OCI-LY1 (cell line): ENCODE data around the gene PIGR.

Experiments used
- H2AFZ ChIP-seq: fragments of 200-600 bp; sonication (generic), shearing (Covaris generic); 2 replicates; pipeline ENCODE4 v1.6.0; 2014; ENCODE audit warnings: antibody characterized with exemption, mild to moderate bottlenecking, low read length
- H3F3A ChIP-seq: fragments of 200-600 bp; sonication (generic), shearing (Covaris generic); 2 replicates; pipeline ENCODE4 v1.6.0; 2014; ENCODE audit warnings: mild to moderate bottlenecking, antibody characterized with exemption, low read length, moderate library complexity; ENCODE audit not compliant: insufficient read depth
- H3K27ac ChIP-seq: fragments of 200-600 bp; sonication (generic); 2 replicates; pipeline ENCODE4 v1.5.1; 2014; ENCODE audit warnings: low read length, mixed run types, mild to moderate bottlenecking, low read depth; ENCODE audit not compliant: poor library complexity, severe bottlenecking
- H3K27me3 ChIP-seq: fragments of 200-600 bp; sonication (generic); 2 replicates; pipeline ENCODE4 v1.6.0; 2014; ENCODE audit warnings: antibody characterized with exemption, mild to moderate bottlenecking, low read length, moderate library complexity; ENCODE audit not compliant: insufficient read depth
- H3K36me3 ChIP-seq: fragments of 200-600 bp; sonication (generic); 2 replicates; pipeline ENCODE4 v1.6.1; 2014; ENCODE audit warnings: mild to moderate bottlenecking, antibody characterized with exemption, low read length, moderate library complexity, mixed read lengths; ENCODE audit not compliant: insufficient read depth
- H3K4me1 ChIP-seq: fragments of 200-600 bp; sonication (generic); 2 replicates; pipeline ENCODE4 v1.5.1; 2014; ENCODE audit warnings: mild to moderate bottlenecking, low read length, moderate library complexity; ENCODE audit not compliant: insufficient read depth, severe bottlenecking
- H3K4me2 ChIP-seq: fragments of 200-600 bp; sonication (generic), shearing (Covaris generic); 2 replicates; pipeline ENCODE4 v1.6.1; 2014; ENCODE audit warnings: low read length
- H3K4me3 ChIP-seq: fragments of 200-600 bp; sonication (generic); 2 replicates; pipeline ENCODE4 v1.5.1; 2014; ENCODE audit warnings: low read length, low read depth, mild to moderate bottlenecking, mixed read lengths; ENCODE audit not compliant: poor library complexity, severe bottlenecking
- H3K79me2 ChIP-seq: fragments of 200-600 bp; shearing (Covaris generic); 2 replicates; pipeline ENCODE4 v1.6.1; 2016; ENCODE audit warnings: mixed run types, low read length, mixed read lengths; ENCODE audit not compliant: insufficient read depth
- H3K9ac ChIP-seq: fragments of 200-600 bp; sonication (generic), shearing (Covaris generic); 2 replicates; pipeline ENCODE4 v1.6.1; 2014; ENCODE audit warnings: mild to moderate bottlenecking, low read length, mixed read lengths
- H3K9me2 ChIP-seq: fragments of 200-600 bp; sonication (generic), shearing (Covaris generic); 2 replicates; pipeline ENCODE4 v1.6.1; 2014; ENCODE audit warnings: low read depth, mild to moderate bottlenecking, low read length, mixed read lengths
- H3K9me3 ChIP-seq: fragments of 200-600 bp; shearing (Covaris generic); 2 replicates; pipeline ENCODE4 v1.6.1; 2014; ENCODE audit warnings: low read length, mixed read lengths
- H4K20me1 ChIP-seq: fragments of 200-600 bp; sonication (generic), shearing (Covaris generic); 2 replicates; pipeline ENCODE4 v1.6.0; 2016; ENCODE audit warnings: mild to moderate bottlenecking, low read length; ENCODE audit not compliant: insufficient read depth
- CTCF ChIP-seq: fragments of 200-600 bp; sonication (generic), shearing (Covaris generic); IDR thresholded peaks from 2 replicates; pipeline ENCODE4 v1.5.1; 2017; ENCODE audit warnings: mild to moderate bottlenecking, antibody characterized with exemption, low read length, moderate library complexity, mixed read lengths
- EZH2 ChIP-seq: fragments of 200-600 bp; sonication (generic), shearing (Covaris generic); IDR thresholded peaks from 2 replicates; pipeline ENCODE4 v1.8.0; 2017; ENCODE audit warnings: borderline replicate concordance, mixed run types, mild to moderate bottlenecking, antibody characterized with exemption, low read length, moderate library complexity, mixed read lengths

PIGR gene

GRCh38 chr1:206891412-206891811 lies 54.9 kb downstream of the PIGR start:
- Histone ChIP-seq H2AFZ (no peak overlapping the region), H3K4me3 (no peak overlapping the region), H3K27me3 (peaks cover 9% of the 10 kb centered on the region; the same call in 1 of the 2 replicates), H3K4me1 (no peaks in the 10 kb centered on the region), H3K27ac (no peak overlapping the region), H3K9me3 (no peaks in the 10 kb centered on the region), H4K20me1 (no peaks in the 10 kb centered on the region), H3K9ac (no peak overlapping the region), H3K79me2 (no peaks in the 10 kb centered on the region), H3K36me3 (no peaks in the 10 kb centered on the region), H3K4me2 (no peak overlapping the region), H3K9me2 (no peaks in the 10 kb centered on the region), H3F3A (no peaks in the 10 kb centered on the region)
- TF ChIP-seq CTCF (no peak), EZH2 (no peak)

DNA sequence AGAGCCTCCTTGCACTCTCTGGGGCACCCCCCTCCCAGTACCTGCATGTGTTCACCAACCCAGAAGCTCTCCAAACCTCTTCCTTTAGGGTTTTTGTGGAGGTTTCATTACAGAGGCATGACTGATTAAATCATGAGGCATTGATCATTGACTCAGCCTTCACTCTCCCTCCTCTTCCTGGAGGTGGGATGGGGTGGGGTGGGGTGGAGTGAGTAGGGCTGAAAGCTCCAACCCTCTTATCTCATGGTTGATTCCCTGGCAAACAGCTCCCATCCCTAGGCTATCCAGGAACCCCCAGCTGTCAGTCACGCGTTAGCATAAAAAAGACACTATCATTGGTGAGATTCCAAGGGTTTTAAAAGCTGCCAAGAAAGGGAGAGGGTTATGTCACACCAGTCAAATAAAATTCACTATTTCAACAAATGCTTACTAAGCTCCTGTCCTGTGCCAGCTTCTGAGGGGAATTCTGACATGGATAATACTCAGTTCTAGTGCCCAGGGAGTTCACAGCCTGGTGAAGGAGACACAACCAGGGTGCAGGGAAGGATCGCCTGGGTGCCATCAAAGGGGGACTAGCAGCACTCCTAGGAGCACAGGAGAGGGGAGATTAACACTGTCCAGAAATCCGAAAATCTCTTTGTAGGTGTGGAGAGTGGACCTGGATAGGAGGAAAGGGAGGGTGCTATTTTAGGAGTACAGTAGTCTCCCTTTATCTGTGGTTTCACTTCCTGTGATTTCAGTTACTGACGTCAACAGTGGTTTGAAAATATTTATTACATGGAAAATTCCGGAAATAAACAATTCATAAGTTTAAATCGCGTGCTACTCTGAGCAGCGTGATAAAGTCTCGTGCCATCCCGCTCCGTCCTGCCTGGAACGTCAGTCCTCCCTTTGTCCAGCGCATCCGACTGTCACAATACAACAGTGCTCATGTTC lies 55.9 kb downstream of the PIGR start:
- H3K4me3 ChIP-seq: no peak overlapping the region
- peaks cover 9% of the 10 kb centered on the region; the same call in 1 of the 2 replicates for H3K27me3 ChIP-seq
- H3K79me2 ChIP-seq: no peaks in the 10 kb centered on the region
- no peak overlapping the region for H3K27ac ChIP-seq
- no peaks in the 10 kb centered on the region for H3K9me3 ChIP-seq
- H3K36me3 ChIP-seq: no peaks in the 10 kb centered on the region
- no peak overlapping the region for H3K9ac ChIP-seq
- no peak overlapping the region for H3K4me2 ChIP-seq
- no peaks in the 10 kb centered on the region for H4K20me1 ChIP-seq
- H2AFZ ChIP-seq: no peak overlapping the region
- no peaks in the 10 kb centered on the region for H3K9me2 ChIP-seq
- H3K4me1 ChIP-seq: no peaks in the 10 kb centered on the region
- TF ChIP-seq CTCF (no peak), EZH2 (no peak)
- no peaks in the 10 kb centered on the region for H3F3A ChIP-seq

- Histone ChIP-seq H2AFZ (no peak overlapping the region), H3F3A (no peaks in the 10 kb centered on the region), H3K4me3 (no peak overlapping the region), H3K9me2 (no peaks in the 10 kb centered on the region), H3K9ac (no peak overlapping the region), H3K79me2 (no peaks in the 10 kb centered on the region), H3K36me3 (no peaks in the 10 kb centered on the region), H3K9me3 (no peaks in the 10 kb centered on the region), H3K4me1 (no peaks in the 10 kb centered on the region), H3K27ac (no peak overlapping the region), H3K4me2 (no peak overlapping the region), H3K27me3 (peaks cover 5% of the 10 kb centered on the region; the same call in 1 of the 2 replicates), H4K20me1 (no peaks in the 10 kb centered on the region)
- TF ChIP-seq CTCF (no peak), EZH2 (no peak)
These were observed 58.6 kb downstream of the PIGR start for GRCh38 chr1:206887701-206888100.
